Measurements from ENCODE around the gene MAGEA9B.

DNA sequence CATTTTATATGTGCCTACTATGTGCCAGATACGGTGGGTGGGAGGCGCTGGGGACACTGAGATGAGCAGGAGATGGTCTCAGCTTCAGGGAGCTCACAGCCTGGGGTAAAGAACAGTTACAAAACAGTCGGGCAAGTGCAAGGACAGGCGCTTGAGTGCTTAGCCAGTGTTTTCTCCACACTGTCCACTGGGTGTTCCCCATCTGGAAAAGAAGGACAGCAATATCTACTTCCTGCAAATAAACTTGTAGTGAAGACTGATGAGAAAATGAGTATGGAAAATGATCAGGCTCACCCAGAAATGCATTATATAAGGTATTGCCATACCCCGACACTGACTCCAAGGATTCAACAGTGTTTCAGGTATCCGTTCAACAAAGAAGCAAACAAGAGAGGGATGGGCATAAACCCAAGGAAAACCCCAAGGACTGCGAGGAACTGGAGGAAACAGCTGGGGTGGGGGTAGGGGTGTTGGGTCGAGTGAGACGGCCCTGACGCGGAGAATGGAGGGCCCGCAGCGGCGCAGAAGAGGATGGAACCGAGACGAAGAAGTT lies 43.5 kb upstream of the MAGEA9B start:
- TF ChIP-seq, protein P1, sequence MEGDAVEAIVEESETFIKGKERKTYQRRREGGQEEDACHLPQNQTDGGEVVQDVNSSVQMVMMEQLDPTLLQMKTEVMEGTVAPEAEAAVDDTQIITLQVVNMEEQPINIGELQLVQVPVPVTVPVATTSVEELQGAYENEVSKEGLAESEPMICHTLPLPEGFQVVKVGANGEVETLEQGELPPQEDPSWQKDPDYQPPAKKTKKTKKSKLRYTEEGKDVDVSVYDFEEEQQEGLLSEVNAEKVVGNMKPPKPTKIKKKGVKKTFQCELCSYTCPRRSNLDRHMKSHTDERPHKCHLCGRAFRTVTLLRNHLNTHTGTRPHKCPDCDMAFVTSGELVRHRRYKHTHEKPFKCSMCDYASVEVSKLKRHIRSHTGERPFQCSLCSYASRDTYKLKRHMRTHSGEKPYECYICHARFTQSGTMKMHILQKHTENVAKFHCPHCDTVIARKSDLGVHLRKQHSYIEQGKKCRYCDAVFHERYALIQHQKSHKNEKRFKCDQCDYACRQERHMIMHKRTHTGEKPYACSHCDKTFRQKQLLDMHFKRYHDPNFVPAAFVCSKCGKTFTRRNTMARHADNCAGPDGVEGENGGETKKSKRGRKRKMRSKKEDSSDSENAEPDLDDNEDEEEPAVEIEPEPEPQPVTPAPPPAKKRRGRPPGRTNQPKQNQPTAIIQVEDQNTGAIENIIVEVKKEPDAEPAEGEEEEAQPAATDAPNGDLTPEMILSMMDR (IDR thresholded peaks at IDR 0.05): no peak
- no peak for TF ChIP-seq POLR2A (IDR thresholded peaks at IDR 0.05)
- no peak for TF ChIP-seq POLR2AphosphoS5 (IDR thresholded peaks at IDR 0.05)
